AG08396 (cell line): ENCODE measurements around the gene SRSF4.
"Not testable (repeated sequence)": the region's sequence is repeated elsewhere in the genome, so short reads cannot be mapped to it uniquely, and the experiment has no call there.

Experiments
- DNase-seq: peaks from one replicate; pipeline ENCODE4 v3.0.0; 2012; ENCODE audit warnings: low spot score, mixed read lengths

The SRSF4 gene

DNA sequence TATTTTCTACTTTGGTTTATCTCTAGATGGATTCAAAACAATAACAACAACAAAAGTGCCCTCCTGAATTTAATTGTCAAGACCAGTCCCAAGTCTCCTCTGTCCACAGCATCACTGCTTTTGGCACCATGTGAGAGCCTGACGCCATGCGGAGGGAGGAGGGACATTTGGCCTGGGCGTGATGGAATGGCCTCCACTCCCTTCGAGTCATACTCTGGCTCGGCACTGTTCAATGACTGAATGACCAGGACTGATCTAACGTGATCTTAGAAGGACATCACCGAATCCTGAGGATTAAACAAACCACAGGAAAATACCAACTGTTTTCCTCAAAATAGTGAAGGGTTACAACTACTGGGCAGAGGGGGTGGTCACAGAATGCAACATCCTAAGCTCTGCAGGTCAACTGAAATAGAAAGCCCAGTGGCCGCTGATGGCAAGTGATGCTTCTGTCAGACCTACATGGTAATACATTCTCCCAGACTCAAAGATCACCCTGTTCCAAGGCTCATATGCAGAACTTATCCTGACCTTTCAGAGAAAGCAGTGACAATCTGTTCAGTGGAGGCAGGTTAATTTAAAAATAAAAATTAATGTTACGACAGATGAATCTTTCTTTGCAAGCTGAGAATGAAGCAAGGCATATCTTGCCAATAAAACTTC lies 19.1 kb downstream of the SRSF4 start:
- peak; percentile 47 for DNase-seq

DNA sequence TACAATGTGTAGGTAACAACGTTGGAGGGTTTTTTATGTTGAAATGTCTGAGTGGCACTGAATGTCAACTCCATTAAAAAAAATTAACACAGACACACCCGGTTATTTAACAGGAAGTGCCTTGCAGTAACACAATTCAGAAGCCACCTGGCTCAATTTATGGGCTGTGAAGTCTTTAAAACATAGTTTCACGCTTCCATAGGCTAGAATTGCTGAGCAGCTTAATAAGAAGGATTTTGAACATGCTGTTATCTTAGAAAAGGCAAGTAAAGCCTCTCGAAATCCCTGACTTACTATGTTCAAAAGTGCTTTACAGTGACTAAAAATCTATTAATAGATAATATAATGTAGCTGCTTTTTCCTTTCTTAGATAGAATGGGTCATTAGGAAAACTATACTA lies 19.7 kb downstream of the SRSF4 start:
- no peak for DNase-seq

DNA sequence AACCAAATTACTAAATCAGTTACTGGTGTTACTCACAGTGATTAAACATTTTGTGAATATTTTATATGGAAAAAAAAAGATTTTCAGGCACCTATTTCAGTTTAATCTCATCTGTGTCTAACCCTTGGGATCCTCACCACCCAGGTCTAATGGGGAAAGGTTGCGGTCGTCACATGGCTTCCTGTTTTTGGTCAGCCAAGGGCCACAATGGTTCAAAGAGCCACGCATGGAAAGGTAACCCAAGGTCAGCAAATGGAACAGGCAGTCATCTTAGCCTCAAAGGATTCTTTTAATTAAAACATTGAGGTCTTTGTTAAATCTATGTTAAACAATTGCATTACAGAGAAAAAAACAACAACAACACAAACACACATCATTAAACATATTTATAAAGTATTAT lies 21.9 kb downstream of the SRSF4 start:
- no peak for DNase-seq

GRCh38 chr1:29157269-29157601 lies 24.5 kb downstream of the SRSF4 start:
- DNase-seq: no peak

DNA sequence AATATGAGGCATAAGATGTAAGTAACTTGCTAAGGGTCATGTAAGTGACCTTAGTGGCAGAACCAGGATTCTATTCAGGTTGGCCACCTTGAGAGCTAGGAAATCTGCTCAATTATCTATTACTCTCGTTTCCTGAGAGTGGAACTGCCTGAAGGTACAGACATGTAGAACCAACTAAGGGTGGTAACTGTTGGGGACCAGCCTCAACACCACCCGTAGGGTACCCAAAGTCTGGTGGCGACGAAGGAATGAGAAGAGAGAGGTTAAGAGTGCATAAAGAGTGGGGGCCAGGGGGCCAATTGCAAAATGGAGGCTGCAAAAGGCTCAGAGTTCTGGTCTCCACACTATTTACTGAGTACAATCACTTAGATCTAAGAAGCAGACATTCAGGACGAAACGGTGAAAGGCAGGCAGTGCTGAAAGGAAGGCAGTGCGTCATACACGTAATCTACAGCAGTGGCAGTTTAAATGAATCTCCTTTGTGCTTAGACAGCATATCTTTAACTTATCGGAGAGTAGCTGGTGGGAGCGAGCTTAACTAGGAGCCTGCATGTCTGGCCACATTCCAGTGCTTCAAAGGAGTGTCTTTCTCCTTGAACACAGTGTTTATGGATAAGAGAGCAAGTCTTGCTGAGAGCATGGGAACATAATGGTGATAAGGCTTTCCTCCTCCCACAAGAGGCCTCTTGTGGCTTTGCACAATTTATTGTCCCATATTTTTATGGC lies 25.0 kb downstream of the SRSF4 start:
- no peak for DNase-seq

DNA sequence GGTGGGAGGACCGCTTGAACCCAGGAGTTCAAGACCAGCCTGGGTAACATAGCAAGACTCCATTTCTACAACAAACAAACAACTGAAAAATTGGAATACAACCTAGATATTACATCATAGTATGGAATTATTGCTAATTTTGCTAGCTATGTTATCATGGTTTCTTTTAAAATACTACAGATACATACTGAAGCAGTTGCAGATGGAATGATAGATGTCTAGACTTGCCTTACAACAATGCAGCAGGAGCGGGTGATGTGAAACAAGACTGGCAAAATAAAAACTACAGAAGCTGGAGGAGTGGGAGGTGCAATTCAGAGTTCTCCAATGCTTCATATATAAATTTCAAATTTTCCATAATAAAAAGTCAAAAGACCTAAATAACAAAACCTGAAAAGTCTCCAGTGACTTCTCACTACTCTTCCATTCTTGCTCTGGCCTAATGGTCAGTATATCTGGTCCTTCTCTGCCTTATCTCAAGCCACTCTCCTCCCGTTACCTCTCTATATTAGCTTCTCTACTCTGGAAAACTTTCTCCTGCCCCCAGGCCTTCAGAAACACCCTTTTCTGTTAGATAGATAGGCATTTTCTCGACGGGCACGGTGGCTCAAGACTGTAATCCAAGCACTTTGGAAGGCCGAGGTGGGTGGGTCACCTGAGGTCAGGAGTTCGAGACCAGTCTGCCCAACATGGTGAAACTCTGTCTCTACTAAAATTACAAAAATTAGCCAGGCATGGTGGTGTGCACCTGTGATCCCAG lies 29.5 kb downstream of the SRSF4 start:
- DNase-seq: no peak

DNA sequence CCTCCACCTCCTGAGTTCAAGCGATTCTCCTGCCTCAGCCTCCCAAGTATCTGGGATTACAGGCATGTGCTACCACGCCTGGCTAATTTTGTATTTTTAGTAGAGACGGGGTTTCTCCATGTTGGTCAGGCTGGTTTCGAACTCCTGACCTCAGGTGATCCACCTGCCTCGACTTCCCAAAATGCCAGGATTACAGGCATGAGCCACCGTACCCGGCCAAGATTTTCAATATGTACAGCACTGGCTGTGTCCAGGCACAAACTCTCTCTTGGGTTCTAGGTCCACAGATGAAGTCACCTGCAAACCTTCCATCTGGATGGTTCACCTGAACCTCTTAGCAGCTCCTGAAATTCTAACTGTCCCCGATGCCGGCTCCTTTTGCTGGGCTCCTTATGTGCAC lies 31.4 kb downstream of the SRSF4 start:
- DNase-seq: not testable (repeated sequence)

- no peak for DNase-seq
Measured at GRCh38 chr1:29148656-29149491, 32.8 kb downstream of the SRSF4 start.

- DNase-seq: peak; percentile 74
Measured at GRCh38 chr1:29145739-29146437, 35.8 kb downstream of the SRSF4 start.

DNA sequence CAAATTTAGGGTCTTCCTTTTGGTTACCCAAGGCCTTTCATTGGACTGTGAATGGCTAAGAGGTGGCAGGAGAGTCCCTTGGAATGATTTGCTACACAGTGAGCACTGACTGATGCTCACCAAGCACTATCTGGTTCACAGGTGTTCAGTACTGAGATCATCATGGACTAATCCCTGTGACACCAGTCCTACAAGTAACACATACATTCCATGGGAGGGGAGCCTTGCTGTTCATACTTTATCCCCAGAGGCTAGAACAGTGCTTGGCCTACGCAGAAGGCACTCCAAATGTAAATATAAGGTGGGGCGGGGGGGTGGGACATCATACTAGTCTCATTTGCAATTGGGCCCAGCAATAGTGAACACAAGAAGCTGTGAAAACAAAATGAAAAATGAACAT lies 37.5 kb downstream of the SRSF4 start:
- DNase-seq: no peak

- DNase-seq: no peak
Measured at GRCh38 chr1:29142714-29143113, 39.0 kb downstream of the SRSF4 start.

DNA sequence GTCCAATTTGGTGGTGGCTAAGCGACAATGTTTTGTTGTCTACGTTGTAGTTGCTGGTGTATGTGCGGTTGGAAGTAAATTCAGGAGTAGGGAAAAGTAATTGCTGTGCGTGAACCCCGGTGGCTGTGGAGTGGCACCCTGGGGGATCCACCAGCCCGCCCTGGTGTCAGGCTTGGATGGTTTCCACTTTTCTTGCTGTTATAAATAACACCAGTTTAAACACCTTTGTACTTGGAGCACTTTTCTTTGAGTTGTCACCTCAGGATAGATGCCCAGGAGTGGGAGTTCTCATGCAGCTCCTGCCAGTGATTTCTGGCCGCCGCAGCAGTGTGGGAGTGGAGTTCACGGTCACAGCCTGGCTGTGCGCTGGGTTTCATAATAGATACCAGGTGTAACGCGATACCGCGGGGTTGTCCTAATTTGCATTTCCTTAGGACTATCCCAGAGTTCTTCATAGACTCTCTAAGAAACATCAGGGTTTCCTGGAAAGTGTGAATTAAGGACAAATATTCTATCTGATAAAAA lies 45.2 kb downstream of the SRSF4 start:
- no peak for DNase-seq

- no peak for DNase-seq
Measured at GRCh38 chr1:29134695-29135028, 47.0 kb downstream of the SRSF4 start.

GRCh38 chr1:29133861-29134694 lies 47.6 kb downstream of the SRSF4 start:
- DNase-seq: no peak

DNA sequence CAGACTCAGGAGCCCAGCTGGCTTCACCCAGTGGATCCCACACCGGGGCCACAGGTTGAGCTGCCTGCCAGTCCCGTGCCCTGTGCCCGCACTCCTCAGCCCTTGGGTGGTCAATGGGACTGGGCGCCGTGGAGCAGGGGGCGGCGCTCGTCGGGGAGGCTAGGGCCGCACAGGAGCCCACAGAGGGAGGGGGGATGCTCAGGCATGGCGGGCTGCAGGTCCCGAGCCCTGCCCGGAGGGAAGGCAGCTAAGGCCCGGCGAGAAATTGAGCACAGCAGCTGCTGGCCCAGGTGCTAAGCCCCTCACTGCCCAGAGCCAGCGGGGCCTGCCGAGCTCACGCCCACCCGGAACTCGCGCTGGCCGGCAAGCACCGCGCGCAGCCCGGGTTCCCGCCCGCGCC lies 50.6 kb downstream of the SRSF4 start:
- DNase-seq: not testable (repeated sequence)

- DNase-seq: no peak
Measured at GRCh38 chr1:29129916-29130315, 51.8 kb downstream of the SRSF4 start.

DNA sequence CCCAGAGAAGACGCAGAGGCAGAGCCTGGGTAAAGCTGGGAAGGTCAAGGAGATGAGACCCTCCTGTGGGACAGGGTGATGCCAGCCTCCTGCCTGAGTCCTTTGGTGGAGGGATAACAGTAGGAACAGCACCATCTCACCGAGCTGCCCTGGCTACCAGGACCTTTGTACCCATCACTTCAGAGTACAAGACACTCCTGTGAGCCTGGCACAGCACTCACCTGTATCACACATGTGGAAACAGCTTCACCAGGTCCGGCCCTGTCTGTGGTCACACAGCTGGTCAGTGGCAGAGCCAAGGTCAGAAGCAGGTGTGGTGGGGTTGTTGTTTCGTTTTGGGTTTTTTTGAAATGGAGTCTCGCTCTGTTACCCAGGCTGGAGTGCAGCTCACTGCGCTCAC lies 53.0 kb downstream of the SRSF4 start:
- no peak for DNase-seq

DNA sequence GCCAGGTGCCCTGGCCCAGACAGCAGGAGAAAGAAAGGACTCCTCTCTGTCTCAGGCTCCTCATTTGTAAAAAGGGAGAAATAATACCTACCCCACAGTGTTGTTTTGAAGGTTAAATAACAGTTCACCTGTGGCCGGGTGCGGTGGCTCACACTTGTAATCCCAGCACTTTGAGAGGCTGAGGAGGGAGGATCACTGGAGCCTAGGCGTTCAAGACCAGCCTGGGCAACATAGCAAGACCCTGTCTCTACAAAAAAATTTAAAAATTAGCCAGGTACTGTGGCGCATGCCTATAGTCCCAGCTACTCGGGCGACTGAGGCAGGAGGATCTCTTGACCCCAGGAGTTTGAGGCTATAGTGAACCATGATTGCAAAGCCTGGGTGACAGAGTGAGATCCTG lies 55.5 kb downstream of the SRSF4 start:
- no peak for DNase-seq

- DNase-seq: no peak
Measured at GRCh38 chr1:29125788-29126187, 55.9 kb downstream of the SRSF4 start.

DNA sequence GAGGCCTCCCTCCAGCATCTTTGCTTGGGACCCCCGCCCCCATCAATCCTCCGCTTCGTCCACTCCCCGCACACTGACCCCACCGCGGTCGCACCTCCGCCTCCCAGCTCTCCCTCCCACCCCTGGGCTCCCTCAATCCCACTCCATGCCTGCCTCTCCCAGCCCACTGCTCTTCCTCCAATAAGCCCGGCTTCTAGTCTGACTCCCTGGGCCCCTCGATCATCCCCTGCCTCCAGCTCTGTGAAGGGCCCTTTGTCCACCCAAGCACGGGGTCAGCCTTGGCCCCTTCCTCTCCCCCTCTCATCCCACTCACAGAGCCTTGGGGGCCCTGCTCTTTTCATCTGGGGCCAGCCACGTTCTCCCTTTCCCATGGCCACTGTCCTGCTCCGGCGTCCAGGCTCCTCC lies 56.5 kb downstream of the SRSF4 start:
- no peak for DNase-seq
